ENCODE data around the gene KANTR.

KANTR gene

DNA sequence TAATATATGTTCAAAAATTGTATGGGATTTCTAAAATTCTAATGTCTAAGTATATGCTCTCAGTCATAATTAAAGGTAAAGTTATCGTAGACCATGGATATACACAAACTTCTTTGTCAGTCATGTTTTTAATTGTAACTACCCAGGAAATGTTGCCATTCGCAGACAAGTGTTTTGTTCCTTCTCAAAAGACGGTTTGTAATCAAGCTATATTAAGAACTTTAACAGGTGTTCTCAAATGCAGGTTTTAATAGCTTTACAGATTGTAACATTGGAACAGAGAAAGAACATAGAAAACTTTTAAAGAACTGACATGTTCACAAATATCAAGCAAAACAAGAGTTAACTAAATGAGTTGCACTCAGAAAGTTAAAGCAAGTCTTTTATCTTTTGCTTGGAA lies 72.2 kb downstream of the KANTR start:
- no peak for DNase-seq (ENCODE audit: extremely low spot score)
- TF ChIP-seq, protein P1, sequence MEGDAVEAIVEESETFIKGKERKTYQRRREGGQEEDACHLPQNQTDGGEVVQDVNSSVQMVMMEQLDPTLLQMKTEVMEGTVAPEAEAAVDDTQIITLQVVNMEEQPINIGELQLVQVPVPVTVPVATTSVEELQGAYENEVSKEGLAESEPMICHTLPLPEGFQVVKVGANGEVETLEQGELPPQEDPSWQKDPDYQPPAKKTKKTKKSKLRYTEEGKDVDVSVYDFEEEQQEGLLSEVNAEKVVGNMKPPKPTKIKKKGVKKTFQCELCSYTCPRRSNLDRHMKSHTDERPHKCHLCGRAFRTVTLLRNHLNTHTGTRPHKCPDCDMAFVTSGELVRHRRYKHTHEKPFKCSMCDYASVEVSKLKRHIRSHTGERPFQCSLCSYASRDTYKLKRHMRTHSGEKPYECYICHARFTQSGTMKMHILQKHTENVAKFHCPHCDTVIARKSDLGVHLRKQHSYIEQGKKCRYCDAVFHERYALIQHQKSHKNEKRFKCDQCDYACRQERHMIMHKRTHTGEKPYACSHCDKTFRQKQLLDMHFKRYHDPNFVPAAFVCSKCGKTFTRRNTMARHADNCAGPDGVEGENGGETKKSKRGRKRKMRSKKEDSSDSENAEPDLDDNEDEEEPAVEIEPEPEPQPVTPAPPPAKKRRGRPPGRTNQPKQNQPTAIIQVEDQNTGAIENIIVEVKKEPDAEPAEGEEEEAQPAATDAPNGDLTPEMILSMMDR (IDR thresholded peaks at IDR 0.05; ENCODE audit: control extremely low read depth, extremely low read depth, low read depth, missing control alignments), result no peak
- ChIA-PET CTCF (no interaction called here), POLR2A (no interaction called here)

DNA sequence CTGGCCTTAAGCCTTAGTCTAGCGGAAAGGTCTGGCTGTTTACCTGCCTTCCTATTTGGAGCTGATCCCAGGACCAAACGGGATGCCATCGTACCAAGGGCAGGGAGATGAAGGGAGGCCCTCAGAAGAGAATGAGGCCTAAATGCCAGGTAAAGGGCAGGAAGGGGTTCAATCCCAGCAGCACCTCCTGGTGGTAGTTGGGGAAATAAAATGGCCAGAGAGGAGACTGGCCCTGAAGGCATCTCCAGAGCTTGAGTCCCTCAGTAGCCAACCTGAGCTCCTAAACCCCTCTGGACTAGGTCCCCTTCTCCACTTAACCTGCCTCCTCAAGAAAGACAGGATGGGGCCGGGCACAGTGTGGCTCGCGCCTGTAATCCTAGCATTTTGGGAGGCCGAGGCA lies 77.4 kb downstream of the KANTR start:
- DNase-seq (ENCODE audit: extremely low spot score), result no peak
- ChIA-PET POLR2A (no interaction called here), CTCF (no interaction called here)
- TF ChIP-seq, protein P1 (IDR thresholded peaks at IDR 0.05; ENCODE audit: control extremely low read depth, extremely low read depth, low read depth, missing control alignments), result no peak
